ENCODE measurements around the gene POLE. TPM values are rescaled to one million over a fixed set of nuclear protein-coding genes. Genes with fewer than 3 reads are reported as not detected.

Gene POLE
- total RNA-seq, 4 donors from 2014 or later: 17.8 to 42.4 (median 27.0) TPM

DNA sequence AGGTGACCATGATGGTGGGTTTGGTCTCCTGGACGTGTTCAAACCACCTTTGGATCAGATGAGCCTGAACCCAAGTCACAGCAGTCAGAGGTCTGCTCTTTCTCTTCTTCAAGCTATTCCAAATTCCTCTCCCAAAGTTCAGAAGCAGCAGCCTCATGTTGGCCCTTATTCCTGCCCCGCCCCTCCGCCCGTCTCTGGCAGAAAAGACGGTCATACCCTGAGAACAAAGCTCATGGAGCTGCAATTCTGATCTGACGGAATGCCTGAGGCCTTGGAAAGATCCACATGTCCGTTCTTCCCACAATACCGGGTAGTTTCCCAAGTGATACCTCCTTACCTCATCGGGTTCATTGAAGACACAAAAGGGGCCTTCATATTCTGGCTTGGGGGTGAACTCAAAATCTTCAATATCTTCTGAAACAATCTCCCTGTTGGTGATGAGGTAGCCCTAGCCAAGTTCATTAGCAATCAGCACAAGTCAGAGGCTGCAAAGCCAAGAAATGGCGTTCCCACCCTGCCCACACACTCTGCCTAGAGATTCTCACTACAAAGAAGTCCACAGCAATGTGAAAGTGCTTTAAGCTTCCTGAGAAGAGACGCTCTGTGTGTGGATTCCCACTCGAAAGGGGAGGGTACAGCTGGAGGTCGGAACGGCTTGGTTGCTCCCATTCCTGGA lies 11.2 kb downstream of the POLE start:
- Histone ChIP-seq H3K36me3 (peaks cover 15 to 99% (median 25%) of the 10 kb centered on the region in 3 donors), H3K4me3 (no peak overlapping the region), H3K27me3 (no peaks in the 10 kb centered on the region), H3K4me1 (peaks cover 0 to 13% (median 0%) of the 10 kb centered on the region in 3 donors), H3K9me3 (no peaks in the 10 kb centered on the region), H3K27ac (no peak overlapping the region)
- no peak for TF ChIP-seq POLR2A (IDR thresholded peaks at IDR 0.05)
- TF ChIP-seq, protein P1, sequence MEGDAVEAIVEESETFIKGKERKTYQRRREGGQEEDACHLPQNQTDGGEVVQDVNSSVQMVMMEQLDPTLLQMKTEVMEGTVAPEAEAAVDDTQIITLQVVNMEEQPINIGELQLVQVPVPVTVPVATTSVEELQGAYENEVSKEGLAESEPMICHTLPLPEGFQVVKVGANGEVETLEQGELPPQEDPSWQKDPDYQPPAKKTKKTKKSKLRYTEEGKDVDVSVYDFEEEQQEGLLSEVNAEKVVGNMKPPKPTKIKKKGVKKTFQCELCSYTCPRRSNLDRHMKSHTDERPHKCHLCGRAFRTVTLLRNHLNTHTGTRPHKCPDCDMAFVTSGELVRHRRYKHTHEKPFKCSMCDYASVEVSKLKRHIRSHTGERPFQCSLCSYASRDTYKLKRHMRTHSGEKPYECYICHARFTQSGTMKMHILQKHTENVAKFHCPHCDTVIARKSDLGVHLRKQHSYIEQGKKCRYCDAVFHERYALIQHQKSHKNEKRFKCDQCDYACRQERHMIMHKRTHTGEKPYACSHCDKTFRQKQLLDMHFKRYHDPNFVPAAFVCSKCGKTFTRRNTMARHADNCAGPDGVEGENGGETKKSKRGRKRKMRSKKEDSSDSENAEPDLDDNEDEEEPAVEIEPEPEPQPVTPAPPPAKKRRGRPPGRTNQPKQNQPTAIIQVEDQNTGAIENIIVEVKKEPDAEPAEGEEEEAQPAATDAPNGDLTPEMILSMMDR (IDR thresholded peaks at IDR 0.05): no peak
- DNase-seq: no peak
- intact Hi-C loops (cut with DNase I): no loop called here
- WGBS, 2 donors: 57 to 64% methylated on average over 14 of the region's 14 CpGs

DNA sequence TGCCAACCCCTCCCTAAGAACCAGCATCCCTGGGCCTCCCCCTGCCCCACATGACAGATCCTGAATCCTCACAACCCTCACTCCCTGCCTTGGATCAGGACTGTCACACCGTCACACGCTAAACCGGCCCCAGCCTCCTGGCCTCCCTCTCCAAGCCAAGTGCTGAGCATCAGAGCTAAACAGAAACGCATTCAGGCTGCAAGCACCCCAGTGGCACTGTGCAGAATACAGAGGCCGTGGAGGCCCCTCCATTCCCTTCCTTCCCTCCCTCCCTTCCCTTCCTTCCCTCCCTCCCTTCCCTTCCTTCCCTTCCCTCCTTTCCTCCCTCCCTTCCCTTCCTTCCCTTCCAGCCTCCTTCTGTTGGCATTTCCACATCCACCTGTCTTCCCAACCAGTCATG lies 12.6 kb downstream of the POLE start:
- no peaks in the 10 kb centered on the region for H3K9me3 ChIP-seq
- TF ChIP-seq, protein P1 (IDR thresholded peaks at IDR 0.05): no peak
- no peak for TF ChIP-seq POLR2A (IDR thresholded peaks at IDR 0.05)
- peaks cover 19 to 100% (median 31%) of the 10 kb centered on the region in 3 donors for H3K36me3 ChIP-seq
- intact Hi-C loops (cut with DNase I): no loop called here
- no peak for DNase-seq
- H3K27me3 ChIP-seq: no peaks in the 10 kb centered on the region
- H3K27ac ChIP-seq: no peak overlapping the region
- 94 to 96% methylated on average over 5 of the region's 5 CpGs for WGBS, 2 donors
- H3K4me1 ChIP-seq: peaks cover 0 to 13% (median 0%) of the 10 kb centered on the region in 3 donors
- no peak overlapping the region for H3K4me3 ChIP-seq

DNA sequence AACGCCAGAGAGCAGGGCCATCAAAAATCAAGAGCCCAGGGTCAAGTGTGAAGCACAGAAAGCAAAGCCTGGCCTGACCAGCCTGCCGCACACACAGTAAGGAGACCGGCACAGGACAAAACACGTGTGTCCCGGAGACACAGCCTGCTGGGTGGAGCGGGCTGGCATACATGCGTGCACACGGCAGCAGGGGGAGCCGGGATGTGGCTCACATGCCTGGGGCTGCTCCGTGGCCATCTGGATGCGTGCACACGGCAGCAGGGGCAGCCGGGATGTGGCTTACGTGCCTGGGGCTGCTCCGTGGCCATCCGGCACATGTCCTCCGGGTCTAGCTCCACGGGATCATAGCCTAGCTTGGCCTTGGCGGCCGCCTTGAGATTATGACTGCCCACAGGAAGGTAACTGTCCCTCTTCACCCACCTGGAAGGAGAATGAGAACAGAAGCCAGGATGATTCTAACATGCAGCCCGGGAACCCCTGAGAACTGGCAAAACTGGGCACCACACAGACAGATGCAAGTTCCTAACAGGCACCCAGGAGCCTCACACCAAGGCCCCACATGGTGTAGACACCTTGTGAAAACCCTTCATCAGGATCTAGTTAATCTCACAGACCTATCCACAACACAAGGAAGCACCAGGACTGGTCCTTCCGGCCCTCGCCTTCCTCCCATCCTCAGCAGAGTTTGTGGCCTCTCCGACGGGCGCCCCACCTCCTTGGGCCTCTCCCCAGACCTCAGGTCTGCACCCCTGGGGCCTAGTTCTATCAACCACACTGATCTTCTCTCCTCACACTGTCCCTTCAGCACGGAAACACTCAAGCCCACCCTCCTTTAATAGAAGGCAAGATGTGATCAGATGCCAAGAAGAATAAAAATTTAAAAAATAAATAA lies 13.6 kb downstream of the POLE start:
- Histone ChIP-seq H3K9me3 (no peaks in the 10 kb centered on the region), H3K27ac (no peak overlapping the region), H3K4me3 (no peak overlapping the region), H3K36me3 (peaks cover 20 to 100% (median 41%) of the 10 kb centered on the region in 3 donors), H3K4me1 (peaks cover 0 to 13% (median 0%) of the 10 kb centered on the region in 3 donors), H3K27me3 (no peaks in the 10 kb centered on the region)
- 86 to 90% methylated on average over 20 to 21 of the region's 27 CpGs for WGBS, 2 donors
- TF ChIP-seq, protein P1 (IDR thresholded peaks at IDR 0.05): no peak
- TF ChIP-seq POLR2A (IDR thresholded peaks at IDR 0.05): no peak
- no peak for DNase-seq
- intact Hi-C loops (cut with DNase I): no loop called here

DNA sequence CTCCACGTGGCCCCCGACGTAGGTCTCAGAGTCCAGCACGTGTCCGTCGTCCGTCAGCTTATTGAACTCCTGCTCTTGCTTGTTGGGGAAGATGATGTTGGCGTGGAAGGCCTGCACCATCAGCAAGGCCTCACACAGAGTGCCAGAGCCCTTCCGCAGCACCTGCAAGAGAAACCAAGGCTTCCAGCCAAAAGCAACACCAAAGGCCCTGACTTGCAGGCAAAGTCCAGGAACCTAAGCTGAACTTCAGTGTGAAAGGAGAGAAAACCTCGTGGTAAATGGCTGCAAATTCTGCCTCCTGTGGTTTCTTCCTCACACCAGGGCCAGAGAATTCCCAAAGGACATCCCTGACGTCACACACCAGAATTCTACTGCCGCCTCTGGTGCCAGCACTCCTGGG lies 14.5 kb downstream of the POLE start:
- Histone ChIP-seq H3K27me3 (no peaks in the 10 kb centered on the region), H3K9me3 (no peaks in the 10 kb centered on the region), H3K4me1 (peaks cover 0 to 13% (median 0%) of the 10 kb centered on the region in 3 donors), H3K27ac (no peak overlapping the region), H3K36me3 (peaks cover 20 to 100% (median 43%) of the 10 kb centered on the region in 3 donors), H3K4me3 (no peak overlapping the region)
- 79 to 96% methylated on average over 4 to 5 of the region's 12 CpGs for WGBS, 2 donors
- no peak for TF ChIP-seq POLR2A (IDR thresholded peaks at IDR 0.05)
- TF ChIP-seq, protein P1 (IDR thresholded peaks at IDR 0.05): no peak
- intact Hi-C loops (cut with DNase I): no loop called here
- no peak for DNase-seq

DNA sequence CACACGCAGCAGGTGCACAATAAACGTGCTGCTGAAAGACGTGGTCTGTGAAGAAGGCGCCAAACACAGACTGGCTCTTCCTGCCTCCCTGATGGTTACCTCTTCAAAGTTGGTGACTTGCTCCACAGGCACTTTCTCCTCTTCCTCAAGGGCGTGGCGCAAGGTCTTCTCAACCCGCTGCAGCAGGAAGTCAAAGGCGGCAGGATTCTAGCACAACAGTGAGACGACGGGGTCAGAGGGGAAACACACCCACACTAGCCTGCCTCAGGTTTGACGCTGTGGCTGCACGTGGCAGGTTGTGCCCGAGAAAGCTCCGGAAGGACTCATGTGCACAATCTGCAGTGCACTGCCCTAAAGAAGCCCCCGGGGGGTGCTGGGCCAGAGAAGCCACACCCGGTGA lies 15.0 kb downstream of the POLE start:
- TF ChIP-seq, protein P1 (IDR thresholded peaks at IDR 0.05): no peak
- TF ChIP-seq POLR2A (IDR thresholded peaks at IDR 0.05): no peak
- no peaks in the 10 kb centered on the region for H3K9me3 ChIP-seq
- peaks cover 0 to 13% (median 0%) of the 10 kb centered on the region in 3 donors for H3K4me1 ChIP-seq
- H3K27me3 ChIP-seq: no peaks in the 10 kb centered on the region
- DNase-seq: no peak
- H3K36me3 ChIP-seq: peaks cover 20 to 100% (median 47%) of the 10 kb centered on the region in 3 donors
- WGBS, 2 donors: 65 to 67% methylated on average over 5 to 7 of the region's 16 CpGs
- H3K4me3 ChIP-seq: no peak overlapping the region
- intact Hi-C loops (cut with DNase I): no loop called here
- H3K27ac ChIP-seq: no peak overlapping the region

All from esophagus squamous epithelium (tissue), 5 donors.